Measurements from ENCODE around the gene RAB15. TPM values are rescaled to one million over a fixed set of nuclear protein-coding genes. Genes with fewer than 3 reads are reported as not detected.

Gene RAB15
- total and polyA plus RNA-seq, 8 donors, result 1.2 to 20.3 (median 11.5) TPM

DNA sequence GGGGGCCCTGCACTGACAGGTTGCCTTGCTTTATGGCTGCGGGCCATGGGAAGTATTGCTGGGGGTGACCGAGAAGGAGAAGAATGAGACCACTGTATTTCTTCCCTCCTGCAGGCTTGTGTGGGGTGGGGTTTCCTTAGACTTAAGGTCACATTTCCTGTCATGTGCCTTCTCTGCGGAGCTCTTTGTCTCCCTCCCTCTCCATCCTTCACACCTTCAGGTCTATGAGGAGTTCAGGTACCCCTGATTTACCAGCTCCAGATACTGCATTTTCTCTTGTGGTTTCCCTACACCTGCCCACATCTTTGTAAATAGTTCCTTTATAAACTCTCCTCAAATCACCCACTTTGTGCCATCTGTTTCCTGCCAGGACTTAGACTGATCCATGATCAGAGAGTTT is 18.2 kb upstream of the RAB15 start:
- intact Hi-C loops (cut with DNase I; ENCODE audit: low total_unique reads), result no loop called here
- Histone ChIP-seq H3K36me3 (no peaks in the 10 kb centered on the region), H3K9me3 (no peaks in the 10 kb centered on the region), H3K27me3 (no peaks in the 10 kb centered on the region), H3K4me1 (peaks cover 6 to 60% (median 32%) of the 10 kb centered on the region in 4 donors), H3K4me3 (no peak overlapping the region), H3K27ac (no peak overlapping the region)
- TF ChIP-seq EP300 (IDR thresholded peaks at IDR 0.05) (no peak), POLR2AphosphoS5 (IDR thresholded peaks at IDR 0.05) (no peak), POLR2A (IDR thresholded peaks at IDR 0.05) (no peak)
- TF ChIP-seq, protein P1, sequence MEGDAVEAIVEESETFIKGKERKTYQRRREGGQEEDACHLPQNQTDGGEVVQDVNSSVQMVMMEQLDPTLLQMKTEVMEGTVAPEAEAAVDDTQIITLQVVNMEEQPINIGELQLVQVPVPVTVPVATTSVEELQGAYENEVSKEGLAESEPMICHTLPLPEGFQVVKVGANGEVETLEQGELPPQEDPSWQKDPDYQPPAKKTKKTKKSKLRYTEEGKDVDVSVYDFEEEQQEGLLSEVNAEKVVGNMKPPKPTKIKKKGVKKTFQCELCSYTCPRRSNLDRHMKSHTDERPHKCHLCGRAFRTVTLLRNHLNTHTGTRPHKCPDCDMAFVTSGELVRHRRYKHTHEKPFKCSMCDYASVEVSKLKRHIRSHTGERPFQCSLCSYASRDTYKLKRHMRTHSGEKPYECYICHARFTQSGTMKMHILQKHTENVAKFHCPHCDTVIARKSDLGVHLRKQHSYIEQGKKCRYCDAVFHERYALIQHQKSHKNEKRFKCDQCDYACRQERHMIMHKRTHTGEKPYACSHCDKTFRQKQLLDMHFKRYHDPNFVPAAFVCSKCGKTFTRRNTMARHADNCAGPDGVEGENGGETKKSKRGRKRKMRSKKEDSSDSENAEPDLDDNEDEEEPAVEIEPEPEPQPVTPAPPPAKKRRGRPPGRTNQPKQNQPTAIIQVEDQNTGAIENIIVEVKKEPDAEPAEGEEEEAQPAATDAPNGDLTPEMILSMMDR (IDR thresholded peaks at IDR 0.05), result no peak
- DNase-seq, result no peak
- WGBS, 5 donors, result 50 to 77% (median 74%) methylated on average over 3 of the region's 3 CpGs

GRCh38 chr14:64987438-64987767 is 15.3 kb upstream of the RAB15 start:
- no peak for DNase-seq
- 0 to 2% (median 1%) methylated on average over 8 of the region's 8 CpGs for WGBS, 5 donors
- Histone ChIP-seq H3K4me3 (peak overlapping the region; percentile 64 to 87 (median 80)), H3K36me3 (no peaks in the 10 kb centered on the region), H3K27me3 (no peaks in the 10 kb centered on the region), H3K9me3 (no peaks in the 10 kb centered on the region), H3K27ac (peak overlapping the region; percentile 84 to 93 (median 88)), H3K4me1 (peaks cover 6 to 46% (median 38%) of the 10 kb centered on the region in 4 donors)
- TF ChIP-seq, protein P1 (IDR thresholded peaks at IDR 0.05), result no peak
- TF ChIP-seq POLR2AphosphoS5 (IDR thresholded peaks at IDR 0.05) (no peak), POLR2A (IDR thresholded peaks at IDR 0.05) (no peak), EP300 (IDR thresholded peaks at IDR 0.05) (no peak)
- intact Hi-C loops (cut with DNase I; ENCODE audit: low total_unique reads), result loop anchor here (10.0 kb wide), 1 partner anchor 163 kb away; no protein-coding TSS in a partner anchor

- WGBS, 5 donors, result 0% methylated on average over 35 to 65 of the region's 65 CpGs
- TF ChIP-seq EP300 (IDR thresholded peaks at IDR 0.05) (no peak), POLR2A (IDR thresholded peaks at IDR 0.05) (peak in 2 of 4 donors; percentile 30 to 35), POLR2AphosphoS5 (IDR thresholded peaks at IDR 0.05) (peak; percentile 59 to 93 (median 70))
- TF ChIP-seq, protein P1 (IDR thresholded peaks at IDR 0.05), result peak in 5 of 7 experiments; percentile 45 to 78 (median 61)
- Histone ChIP-seq H3K4me3 (peak within 1 kb of the TSS; percentile 64 to 87 (median 80)), H3K36me3 (no peaks in the 10 kb centered on the region), H3K9me3 (no peaks in the 10 kb centered on the region), H3K4me1 (peaks cover 6 to 46% (median 38%) of the 10 kb centered on the region in 4 donors), H3K27me3 (no peaks in the 10 kb centered on the region), H3K27ac (peak within 1 kb of the TSS; percentile 84 to 93 (median 88))
- DNase-seq, result peak; percentile 97 to 99
- intact Hi-C loops (cut with DNase I; ENCODE audit: low total_unique reads), result loop anchor here (10.0 kb wide), 1 partner anchor 162 kb away; no protein-coding TSS in a partner anchor
These were observed 14.7 kb upstream of the RAB15 start, which contains the start of gene FNTB for GRCh38 chr14:64986648-64987437. FNTB (plus strand) TSS chr14:64986895; CDS start chr14:64986954, 59 bp downstream.

DNA sequence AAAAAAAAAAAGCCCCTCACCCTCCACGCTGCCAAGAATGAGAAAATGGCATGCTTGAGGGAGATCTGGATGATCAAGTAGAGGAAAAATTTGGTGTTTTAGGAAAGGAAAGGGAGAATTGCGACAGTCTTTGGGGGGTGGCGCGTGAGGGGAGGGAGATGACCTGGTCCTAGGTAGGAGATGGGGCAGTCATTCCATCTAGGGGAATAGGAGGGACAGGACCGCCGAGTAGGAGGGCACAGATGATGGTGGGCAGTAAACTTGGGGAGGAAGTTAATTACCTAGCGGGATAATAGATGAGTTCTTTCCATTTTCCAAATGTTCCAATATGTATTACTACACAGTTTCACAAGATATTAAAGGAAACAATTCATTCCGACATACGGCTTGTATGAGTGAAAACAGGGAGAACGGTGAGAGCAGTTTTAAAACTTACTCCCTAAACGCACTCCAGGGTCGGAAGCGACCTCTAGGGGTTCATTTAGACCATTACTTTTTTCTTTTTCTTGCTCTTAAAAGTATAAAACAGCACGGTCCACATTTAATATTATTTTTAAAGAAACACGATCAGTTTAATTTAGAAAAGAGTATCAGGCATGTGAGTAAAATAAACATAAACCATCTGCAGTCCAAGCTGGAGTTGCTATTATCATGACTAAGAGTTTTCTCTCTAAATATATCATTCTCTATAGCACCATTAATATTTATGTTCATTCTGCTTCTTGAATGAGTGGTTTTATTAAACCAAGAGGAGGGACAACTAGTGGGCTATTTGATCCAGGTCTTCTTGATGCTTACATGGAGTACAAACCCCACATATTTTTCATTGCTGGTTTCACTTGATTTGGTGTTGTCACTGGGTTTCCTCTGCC is 11.5 kb upstream of the RAB15 start:
- intact Hi-C loops (cut with DNase I; ENCODE audit: low total_unique reads), result loop anchor here (10.0 kb wide), 1 partner anchor 159 kb away; no protein-coding TSS in a partner anchor
- WGBS, 5 donors, result 6 to 10% (median 8%) methylated on average over 15 of the region's 15 CpGs
- peak overlapping the region in 2 of 4 donors; percentile 13 to 20 for H3K4me3 ChIP-seq

More for the DNA sequence above, 11.5 kb upstream of the RAB15 start:
- Histone ChIP-seq H3K4me1 (peaks cover 6 to 31% (median 26%) of the 10 kb centered on the region in 4 donors), H3K36me3 (no peaks in the 10 kb centered on the region), H3K27ac (peak overlapping the region in 1 of 5 donors; percentile 13), H3K27me3 (no peaks in the 10 kb centered on the region), H3K9me3 (no peaks in the 10 kb centered on the region)
- DNase-seq, result peak; percentile 42 to 85
- TF ChIP-seq, protein P1 (IDR thresholded peaks at IDR 0.05), result peak in 5 of 7 experiments; percentile 31 to 77 (median 58)
- TF ChIP-seq EP300 (IDR thresholded peaks at IDR 0.05), result no peak

Data from stomach (tissue), 9 donors.